NCI-H1436 (cell line): Measurements from ENCODE around the gene FCSK.
A peak's percentile ranks its signal among the peaks of the same experiment; 100 is the strongest.
"Not testable (repeated sequence)": the region's sequence is repeated elsewhere in the genome, so short reads cannot be mapped to it uniquely, and the experiment has no call there.

Experiments used
- DNase-seq: peaks from one replicate; lab custom pipeline; 2025; lab: John Stamatoyannopoulos, UW

The FCSK gene

DNA sequence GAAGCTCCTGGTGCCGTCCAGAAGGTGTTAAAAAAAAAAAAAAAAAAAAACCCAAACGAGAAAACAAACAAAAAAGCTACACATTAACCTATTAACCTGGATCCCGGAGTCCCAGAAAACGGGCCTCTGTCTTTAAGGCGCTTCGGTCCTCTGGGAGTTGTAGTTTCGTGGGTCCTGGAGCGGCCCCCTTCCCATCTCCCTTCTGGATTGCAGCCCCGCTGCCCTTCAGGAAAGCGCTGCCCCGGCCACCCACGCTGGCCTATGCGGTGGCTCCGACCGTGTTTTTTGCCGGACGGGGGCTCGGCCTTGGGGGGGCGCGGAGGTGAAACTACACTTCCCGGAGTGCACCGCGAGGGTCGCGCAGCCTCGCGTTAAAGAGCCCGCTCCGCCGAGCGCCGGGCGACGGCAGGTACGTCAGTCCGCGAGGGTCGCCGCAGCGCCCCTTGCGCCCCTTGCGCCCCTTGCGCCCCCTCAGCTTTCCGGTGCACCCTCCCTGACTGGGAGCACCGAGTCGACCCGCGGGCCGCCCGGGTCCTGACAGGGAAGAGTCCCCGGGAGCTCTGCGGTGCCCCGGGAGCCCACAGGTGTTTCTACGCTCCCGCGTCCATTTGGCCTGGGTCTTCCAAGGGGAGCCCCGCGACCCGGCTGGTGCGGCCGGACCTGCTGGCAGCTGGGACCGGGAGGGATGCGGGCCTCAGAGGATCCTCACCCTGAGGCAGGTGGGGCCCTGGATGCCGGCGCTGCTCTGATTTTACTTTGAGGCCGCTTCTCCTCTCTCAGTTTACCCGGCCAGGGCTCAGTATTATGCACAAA, at the start of gene FCSK:
Gene FCSK (plus strand): TSS at position 374 of the 813 bp plus-strand sequence. CDS start 8,596 bp downstream, outside the sequence.
- DNase-seq, result peak; percentile 59

DNA sequence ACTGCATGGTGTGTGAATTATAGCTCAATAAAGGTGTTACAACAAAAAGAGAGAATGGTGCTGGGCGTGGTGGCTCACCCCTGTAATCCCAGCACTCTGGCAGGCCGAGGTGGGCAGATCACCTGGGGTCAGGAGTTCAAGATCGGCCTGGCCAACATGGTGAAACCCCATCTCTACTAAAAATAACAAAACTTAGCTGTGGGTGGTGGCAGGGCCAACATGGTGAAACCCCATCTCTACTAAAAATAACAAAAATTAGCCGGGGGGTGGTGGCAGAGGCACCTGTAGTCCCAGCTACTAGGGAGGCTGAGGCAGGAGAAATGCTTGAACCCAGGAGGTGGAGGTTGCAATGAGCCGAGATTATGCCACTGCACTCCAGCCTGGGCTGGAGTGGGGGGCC, 48.3 kb upstream of the FCSK start:
- DNase-seq, result not testable (repeated sequence)

DNA sequence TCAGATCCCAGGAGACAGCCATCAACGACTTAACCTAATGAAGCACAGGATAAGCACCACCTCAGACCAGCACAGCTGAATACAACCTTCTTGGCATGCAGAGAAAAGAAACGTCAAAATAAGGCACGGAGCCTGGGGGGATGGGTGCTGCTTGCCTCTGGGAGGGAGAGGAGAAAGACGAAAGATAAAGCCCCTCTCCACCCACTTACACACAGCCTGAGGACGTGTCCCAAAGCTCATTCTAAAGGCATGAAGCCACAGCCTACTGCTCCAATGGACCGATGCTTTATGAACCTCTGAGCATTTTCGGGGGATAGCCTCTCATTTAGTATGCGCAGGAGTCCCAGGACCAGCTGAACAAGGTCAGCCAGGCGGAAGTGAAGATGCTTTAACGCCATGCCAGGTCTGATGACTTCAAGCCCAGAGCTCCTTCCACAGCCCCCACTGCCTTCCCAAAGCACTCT, 46.6 kb upstream of the FCSK start:
- DNase-seq, result no peak

DNA sequence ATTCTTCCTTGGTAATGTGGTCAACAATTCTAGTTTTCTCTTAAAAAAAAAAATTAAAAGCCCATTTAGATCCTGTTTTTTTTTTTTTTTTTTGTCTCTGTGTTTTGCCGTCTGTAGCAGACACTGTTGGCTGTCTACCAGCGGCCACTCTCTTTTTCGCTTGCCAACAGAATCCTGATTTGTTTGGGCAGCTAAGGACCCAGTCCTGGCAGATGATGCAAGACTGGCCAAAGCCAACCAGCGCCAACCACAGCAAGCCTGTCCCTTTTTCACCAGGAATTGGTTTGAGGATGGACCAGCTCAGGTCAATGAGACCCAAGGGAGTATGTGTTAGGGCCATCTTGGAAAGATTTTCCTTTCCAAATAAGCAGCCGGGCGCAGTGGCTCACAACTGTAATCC, 43.7 kb upstream of the FCSK start:
- no peak for DNase-seq

DNA sequence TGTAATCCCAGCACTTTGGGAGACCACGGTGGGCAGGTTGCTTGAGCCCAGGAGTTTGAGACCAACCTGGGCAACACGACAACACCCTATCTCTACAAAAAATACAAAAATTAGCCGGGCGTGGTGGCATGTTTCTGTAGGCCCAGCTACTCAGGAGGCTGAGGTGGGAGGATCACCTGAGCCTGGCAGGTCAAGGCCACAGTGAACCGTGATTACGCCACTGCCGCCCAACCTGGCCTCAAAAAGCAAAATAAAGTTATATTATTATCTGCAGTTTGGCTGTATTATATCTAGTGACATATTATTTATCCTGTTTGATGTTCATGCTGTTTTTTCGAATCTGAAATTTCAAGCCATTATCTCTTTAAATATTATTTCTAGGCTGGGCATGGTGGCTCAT, 42.0 kb upstream of the FCSK start:
- DNase-seq, result no peak

DNA sequence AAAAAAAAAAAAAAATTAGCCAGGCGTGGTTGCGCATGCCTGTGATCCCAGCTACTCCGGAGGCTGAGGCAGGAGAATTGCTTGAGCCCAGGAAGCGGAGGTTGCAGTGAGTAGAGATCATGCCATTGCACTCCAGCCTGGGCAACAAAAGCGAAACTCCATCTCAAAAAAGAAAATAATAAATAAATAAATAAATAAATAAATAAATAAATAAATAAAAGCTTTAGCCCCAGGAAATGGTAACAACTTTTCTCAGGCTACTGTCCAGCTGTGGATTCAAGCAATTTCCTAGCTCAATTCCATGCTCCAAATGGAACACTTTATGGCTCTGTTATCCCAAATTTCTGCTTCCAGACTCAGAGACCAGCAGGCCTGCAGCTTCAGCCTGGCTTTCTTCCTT, 40.8 kb upstream of the FCSK start:
- not testable (repeated sequence) for DNase-seq

DNA sequence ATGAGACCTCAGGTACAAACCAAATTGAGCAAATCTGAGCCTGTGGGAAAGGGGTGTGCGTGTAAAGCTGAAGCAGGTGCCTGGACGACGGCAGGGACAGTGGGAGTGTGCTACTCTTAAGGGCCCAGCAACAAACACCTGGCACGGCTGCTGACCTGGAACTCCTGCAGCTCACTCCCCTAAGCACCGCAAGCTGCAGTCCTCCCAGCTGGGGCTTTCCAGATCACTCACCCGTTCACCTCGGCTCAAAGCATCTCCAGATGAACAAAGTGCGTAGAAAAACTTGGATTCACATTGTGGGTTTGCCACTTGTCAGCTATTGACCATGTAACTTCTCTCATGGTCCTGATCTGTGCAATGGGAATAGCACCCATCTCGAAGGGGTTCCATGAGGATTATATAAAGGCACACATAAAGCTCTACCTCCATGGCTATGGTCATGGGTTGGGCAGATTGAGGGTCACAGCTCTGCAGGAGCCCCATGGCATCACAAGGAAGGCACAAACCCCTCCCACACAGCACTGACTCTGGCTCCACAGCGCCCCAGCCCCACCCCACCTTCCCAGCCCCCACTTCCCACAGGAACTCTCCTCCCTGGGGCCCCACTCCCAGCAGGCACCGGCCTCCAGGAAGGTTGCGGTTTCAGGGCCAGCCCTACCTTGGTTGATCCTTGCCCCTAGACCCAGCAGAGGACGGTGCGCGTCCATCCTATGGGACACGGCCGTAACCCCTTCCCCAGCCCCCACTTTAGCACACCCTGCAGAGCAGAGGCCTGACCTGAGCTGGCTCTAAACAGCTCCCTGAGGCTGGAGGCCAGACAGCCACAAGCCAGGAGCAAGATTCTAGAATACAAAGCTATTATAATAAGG, 37.4 kb upstream of the FCSK start:
- no peak for DNase-seq

DNA sequence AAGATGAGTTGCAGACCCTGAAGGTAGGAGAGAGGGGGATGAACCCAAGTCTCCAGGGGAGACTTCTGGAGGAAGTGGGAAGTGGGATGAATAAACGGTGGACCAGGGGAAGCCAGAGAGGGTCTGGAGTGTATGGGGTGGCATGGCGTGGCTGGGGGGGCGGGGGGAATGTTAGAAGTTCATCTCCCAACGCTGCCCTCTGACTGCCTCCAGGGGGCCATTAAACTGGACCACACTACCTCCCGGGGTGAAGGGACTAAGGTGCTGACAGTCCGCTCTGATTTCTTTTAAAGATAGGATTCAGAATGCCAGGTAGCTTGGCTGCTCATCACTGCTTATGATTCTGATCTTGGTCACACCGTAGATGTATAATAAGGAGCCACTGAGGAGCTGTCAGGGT, 36.7 kb upstream of the FCSK start:
- DNase-seq, result no peak

DNA sequence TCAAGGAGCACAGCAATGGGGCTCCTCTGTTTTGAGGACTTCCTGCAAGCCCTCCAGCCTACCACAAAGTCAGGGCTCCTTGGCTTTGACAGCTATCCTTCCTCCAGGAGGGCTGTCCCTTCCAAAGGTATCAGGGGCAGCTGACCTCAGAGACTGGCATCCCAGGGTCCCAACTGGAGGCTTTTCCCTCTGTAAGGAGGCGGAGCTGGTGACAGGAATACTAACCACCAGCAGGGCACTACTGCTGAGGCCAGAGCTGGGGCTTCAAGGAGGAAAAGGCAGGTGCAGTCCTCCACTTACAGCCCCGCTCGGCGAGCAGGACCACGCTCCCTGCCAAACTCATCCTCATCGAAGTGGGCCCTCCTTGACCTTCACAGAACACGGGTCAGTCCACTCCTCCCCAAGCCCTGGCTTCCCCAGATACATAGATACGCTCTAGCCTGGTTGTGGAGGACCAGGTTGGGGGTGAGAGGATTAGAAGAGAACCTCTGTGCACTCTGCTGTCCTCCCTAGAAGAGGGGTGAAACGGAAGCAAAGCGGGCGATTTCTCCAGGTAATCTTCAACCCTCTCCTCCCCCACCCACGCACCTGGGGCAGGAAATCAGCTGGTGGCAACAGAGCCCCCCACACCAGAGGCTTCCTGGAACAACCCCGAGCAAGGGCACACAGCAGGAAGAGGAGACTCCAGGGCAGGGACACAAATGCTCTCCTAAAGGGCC, 36.0 kb upstream of the FCSK start:
- no peak for DNase-seq

DNA sequence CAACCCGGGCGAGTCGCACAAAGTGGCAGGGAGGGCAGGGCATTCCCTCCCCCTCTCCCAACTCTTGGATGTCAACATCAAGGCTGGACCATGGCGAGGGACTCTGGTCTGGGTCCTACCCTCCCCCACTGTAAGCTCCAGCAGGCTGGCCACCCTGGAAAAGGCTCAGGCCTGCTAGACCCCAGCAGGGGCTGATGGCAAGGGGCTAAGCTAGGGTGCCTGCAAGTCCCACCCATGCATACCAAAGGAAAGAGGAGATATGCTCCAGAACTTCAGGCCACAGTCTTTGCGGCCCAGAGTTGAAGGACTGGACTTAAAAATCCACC, 35.4 kb upstream of the FCSK start:
- no peak for DNase-seq

DNA sequence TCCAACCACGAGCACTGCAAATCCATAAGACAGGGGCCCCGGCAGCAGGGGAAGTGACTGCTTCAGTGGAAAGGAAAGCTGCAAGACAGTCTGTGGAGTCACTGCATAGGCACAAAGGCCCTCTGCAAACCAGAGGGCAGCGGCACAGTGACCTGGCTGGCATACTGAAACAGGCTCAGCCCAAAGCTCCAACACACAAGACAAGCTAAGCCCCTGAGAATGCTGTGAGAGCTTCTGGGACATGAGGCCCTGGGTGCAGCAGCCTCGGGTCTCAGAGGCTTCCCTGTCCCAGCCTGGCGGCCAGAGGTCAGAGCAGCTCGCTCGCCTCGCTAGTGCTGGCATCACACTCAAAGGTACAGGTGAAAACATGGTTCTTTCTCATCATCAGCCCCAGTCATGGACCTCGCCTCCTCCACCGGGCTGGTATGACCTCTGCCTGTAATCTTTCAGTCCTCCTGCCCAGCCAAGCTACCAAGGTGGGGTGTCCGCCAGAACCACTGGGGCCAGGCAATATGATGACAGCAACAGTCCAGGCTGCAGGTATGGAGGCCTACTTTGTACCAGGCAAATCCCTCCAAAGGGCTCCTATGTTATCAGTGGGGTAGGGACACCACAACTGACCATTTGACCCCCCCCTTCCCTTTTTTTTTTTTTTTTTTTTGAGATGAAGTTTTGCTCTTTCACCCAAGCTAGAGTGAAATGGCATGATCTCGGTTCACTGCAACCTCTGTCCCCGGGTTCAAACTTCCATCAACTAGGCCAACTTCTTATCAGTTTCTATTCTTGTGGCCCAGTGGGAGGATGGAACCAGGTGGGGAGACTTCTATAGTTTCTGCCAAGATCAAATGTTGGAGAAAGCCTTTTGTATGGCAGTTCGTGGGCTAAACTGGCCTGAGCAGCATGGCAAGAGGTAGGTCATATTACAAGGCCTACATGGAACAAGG, 34.7 kb upstream of the FCSK start:
- DNase-seq, result no peak

DNA sequence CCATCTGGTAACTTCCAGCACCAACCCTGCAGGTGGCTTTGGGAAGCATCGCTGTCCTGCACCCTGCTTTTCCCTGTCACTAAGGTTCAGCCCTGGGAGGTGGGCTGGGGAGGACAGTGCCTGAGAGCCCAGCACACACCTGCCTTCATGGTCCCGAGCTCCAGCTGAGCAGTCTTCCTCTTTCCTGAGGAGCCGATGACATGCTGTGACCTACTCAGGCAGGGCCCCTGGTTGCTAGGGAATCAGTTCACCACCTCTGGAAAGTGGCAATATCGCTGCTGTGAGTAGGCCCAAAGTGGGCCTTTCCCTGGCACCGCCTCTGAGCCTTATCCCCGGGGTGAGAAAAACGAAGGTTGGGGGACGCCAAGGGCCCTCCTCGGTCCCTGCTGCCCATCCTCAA, 33.4 kb upstream of the FCSK start:
- DNase-seq, result no peak

DNA sequence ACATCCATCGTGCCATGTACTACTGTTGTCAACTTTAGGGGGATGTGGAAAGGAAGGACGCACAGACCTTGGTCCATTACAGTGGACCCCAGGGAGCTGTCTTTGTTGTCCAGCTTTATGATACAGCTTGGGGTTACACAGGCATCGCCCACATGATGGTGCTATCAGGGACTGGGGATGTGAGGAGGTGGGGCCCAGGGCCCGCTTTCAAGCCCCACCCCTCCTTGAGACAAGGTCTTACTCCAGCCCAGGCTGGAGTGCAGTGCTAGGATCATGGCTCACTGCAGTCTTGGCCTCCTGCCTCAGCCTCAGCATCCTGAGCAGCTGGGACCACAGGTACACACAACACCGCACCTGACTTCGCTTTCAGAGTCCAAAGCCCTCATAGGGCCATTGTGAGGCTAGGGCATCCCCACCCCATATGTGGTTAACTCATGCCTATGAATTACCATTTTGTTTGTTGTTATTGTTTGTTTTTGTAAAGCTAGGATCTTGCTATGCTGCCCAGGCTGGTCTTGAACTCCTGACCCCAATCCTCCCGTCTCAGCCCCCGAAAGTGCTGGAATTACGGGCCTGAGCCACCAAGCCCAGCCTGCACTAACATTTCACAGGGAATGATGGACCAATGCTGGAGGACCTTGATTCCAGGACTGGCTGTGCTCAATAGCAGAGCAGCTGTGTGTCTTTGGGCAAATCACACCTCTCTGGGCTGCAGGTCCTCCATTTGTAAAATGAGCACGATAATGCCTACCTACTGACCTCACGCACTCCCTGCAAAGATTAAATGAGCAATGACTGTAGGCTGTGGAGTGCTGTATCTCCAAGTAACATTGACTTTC, 32.7 kb upstream of the FCSK start:
- no peak for DNase-seq

DNA sequence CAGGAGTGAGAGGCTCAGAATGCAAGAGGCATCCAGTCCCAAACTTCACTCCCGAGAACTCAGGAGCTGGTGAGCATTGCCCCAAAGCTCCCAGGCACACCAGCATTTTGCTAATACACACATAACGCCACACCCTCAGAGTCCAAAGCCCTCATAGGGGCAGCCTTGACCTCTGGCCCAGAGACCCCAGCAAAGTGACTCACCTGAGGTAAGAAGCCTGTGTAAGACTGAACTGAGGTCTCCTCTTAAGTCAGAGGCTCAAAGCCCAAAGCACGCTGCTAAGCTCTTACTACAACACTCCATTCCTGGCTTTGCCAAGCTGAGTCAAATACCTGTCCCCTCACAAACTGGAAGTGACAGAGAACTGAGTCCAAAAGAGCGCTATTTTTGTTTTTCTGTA, 31.9 kb upstream of the FCSK start:
- no peak for DNase-seq

DNA sequence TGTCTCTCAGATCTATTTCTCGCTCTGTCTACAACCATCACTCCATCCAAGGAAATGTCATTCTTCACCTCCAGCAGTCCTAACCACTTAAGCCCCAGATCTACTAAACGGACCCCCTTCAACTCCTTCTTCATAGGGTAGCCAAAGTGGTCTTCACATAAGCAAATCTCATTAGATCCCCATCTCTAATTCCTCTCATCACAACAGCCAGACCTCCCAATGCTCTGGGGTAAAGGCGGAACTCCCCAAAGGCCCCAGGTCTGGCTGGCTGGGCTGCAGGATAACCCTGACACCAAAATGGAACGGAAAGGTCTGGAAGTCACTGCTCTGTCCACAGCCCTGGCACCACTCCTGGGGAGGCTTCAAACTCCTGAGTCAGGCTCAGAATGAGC, 26.6 kb upstream of the FCSK start:
- DNase-seq, result no peak

DNA sequence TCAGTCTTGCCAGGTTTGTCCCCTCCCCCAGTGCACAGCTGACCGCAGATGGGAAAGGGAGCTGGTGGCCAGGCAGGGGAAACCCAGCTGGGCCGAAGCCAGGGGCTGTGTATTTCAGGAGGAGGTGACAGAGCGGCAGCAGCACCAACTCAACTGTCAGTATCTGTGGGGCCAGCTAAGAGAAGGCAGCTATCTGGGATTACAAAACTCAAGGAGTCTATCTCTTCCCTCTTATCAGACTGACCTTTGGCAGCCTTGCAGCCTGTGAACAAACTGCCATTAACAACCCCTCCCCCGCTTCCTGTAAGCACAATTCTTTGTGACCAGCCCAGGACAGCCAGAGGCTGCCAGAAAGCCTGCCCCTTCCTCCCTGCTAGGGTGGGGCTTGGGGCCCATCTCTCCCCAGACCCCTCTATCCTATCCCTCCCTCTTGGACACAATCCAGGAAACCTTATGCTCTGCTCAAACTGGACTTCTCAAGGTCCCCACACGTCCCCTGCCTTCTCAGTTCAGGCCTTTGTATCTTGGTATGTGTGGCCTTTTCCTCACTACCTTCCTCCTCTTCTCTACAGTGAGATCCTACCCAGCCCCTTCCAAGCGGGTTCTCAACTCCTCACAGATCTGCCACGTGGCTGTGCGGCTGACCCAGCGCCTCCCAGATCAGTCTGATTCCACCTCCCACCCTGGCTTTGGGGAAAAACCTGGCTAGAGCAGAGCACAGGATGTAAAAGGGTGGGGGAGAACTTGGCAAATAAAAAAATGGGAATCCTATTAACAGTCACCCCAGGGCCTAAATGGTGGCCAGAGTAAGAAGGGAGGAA, 26.0 kb upstream of the FCSK start:
- no peak for DNase-seq

DNA sequence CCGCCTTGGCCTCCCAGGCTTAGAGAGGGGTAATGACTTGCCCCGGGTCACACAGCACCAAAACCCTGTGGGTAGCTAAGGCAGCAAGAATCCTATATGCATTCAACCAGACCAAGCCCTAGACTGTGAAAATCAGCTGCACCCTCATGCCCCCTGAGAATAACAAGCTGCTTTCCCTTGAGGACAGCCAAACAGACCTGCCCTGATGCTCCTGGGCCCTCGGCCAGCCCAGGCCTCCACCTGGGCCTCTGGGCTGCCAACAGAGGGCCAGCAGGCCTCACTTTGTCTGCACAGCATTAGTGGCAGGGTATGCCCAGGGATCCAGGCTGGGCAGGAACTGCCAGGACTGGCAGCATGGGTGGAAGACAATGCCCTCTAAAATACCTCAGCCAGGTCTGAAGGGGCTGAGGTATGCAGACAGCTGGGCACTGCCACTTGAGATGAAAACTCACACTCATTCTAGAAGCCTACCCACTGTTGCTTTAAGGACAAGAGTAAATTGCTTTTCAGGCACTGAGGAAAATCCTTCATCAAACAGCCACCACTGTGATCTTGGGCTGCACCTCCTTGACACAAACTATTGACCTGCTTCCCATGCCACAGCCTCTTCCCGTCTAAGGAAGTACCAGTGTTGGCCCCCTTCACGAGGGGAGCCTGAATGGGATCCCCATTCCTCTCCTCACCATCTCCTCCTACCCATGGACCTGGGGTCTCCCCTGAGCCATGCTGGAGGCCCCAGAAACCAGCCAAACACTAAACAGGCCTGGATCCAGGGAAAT, 24.3 kb upstream of the FCSK start:
- DNase-seq, result no peak

DNA sequence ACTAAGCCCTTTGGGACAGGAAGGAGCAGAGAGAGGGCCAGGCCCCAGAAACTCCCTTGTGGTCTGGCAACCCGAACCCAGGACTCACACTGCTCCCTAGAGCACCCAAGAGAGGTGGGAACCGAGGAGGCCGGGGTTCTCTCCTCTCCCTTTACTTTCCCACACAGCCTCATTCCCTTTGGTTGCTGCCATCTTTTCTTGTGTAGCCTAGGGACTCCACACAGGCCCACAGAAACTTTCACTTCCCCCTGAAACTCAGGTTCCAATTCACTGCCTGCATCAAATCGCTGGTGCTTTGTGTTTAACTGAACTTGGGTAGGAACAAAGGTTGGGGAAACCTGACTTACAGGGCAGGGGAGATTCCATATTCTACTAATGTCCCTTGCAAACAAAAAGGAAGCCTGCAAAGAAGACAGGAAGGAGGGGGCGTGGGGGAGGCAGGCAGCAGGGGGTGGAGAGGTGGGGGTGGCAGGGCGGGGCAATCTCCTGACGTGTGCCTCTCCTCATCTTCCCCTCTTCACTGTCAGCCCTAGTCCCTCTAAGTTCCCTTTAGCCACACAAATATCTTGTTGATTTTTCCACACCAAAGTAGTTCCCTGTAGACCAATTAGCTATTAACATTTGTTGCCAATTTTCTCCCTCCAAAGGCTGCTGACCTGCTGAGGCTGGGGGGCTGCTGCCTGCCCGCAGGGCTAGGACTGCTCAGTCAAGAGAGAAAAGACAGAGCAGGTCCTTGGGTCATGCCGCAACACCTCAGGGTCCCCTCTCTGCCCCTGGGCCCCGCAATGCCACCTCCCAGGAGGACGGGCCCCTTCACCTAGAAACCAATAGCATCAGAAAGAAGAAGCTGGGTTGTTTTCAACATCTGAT, 23.5 kb upstream of the FCSK start:
- no peak for DNase-seq
